ENCODE measurements around the gene ZDHHC24. TPM values are rescaled to one million over a fixed set of nuclear protein-coding genes. Genes with fewer than 3 reads are reported as not detected.

Gene ZDHHC24
- total RNA-seq, 1 donor from 2014 or later, result 5.2 TPM

DNA sequence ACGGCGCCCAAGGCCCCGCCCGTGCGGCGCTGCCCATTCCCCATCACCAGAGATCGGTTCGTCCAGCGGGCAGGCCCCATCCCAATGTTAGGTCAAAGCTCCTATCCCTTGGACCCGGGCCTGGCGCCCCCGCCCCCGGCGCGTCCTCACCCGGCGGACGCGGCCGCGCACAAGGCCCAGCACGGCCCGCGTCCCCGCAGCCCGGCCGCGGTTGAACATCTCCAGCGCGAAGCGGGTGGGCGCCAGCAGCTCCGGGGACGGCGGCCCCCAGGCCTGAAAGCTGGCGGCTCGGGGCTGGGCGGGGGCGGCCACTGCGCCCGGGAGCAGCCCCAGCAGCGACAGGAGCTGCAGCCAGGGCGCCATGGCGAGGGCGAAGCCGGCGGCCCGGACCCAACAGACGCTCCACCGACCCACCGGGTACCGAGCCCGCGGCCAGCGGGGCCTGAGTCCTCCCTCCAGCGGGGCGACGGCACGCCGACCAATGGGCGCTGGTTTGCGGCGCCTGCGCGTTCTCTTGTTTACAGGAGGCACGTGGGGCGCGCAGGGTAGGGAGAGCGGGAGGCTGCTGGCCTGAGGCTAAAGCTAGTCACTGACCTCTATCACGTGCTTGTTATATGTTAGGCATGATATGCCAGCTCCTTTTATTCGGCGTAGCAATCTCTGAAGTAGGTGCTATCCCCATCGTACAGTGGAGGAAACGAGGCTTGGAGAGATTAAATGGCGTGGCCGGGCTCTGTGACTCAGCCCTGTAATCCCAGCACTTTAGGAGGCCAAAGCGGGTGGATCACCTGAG lies 22.5 kb upstream of the ZDHHC24 start, which contains the start of gene CTSF:
Gene CTSF, minus strand, starts transcription at position 483 of the 793 bp plus-strand sequence. Its CDS starts 120 bp downstream, at position 363.
- TF ChIP-seq, protein P1, sequence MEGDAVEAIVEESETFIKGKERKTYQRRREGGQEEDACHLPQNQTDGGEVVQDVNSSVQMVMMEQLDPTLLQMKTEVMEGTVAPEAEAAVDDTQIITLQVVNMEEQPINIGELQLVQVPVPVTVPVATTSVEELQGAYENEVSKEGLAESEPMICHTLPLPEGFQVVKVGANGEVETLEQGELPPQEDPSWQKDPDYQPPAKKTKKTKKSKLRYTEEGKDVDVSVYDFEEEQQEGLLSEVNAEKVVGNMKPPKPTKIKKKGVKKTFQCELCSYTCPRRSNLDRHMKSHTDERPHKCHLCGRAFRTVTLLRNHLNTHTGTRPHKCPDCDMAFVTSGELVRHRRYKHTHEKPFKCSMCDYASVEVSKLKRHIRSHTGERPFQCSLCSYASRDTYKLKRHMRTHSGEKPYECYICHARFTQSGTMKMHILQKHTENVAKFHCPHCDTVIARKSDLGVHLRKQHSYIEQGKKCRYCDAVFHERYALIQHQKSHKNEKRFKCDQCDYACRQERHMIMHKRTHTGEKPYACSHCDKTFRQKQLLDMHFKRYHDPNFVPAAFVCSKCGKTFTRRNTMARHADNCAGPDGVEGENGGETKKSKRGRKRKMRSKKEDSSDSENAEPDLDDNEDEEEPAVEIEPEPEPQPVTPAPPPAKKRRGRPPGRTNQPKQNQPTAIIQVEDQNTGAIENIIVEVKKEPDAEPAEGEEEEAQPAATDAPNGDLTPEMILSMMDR (IDR thresholded peaks at IDR 0.05; ENCODE audit: borderline replicate concordance), result no peak
- Histone ChIP-seq H3K4me3 (peak within 1 kb of the TSS; percentile 82), H3K9me3 (replicated peaks) (no peaks in the 10 kb centered on the region), H3K27me3 (ENCODE audit: low read depth) (no peaks in the 10 kb centered on the region), H3K4me1 (peaks cover 17% of the 10 kb centered on the region), H3K27ac (replicated peaks) (peak within 1 kb of the TSS; percentile 64), H3K36me3 (peaks cover 3% of the 10 kb centered on the region)
- DNase-seq, result peak; percentile 89
- intact Hi-C loops (cut with micrococcal nuclease), result no loop called here

DNA sequence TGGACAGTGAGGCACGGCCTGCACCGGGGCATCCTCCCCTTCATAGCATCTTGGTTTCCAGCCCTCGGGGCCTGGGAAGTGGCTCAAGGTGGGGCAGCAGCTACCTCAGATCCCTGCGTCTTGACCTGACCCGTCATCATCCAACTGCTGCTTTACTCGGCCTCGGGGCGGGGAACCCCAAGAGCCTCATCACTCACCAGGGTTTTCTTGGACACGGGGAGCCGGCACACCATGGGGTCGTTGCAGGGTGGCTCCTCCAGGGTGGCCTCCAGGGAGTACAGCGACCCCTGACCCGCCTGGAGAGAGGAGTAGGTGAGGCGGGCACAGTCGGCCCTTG lies 21.9 kb upstream of the ZDHHC24 start:
- Histone ChIP-seq H3K4me1 (peaks cover 17% of the 10 kb centered on the region), H3K4me3 (peak overlapping the region; percentile 82), H3K36me3 (peaks cover 3% of the 10 kb centered on the region), H3K27ac (replicated peaks) (peak overlapping the region; percentile 64), H3K9me3 (replicated peaks) (no peaks in the 10 kb centered on the region), H3K27me3 (ENCODE audit: low read depth) (no peaks in the 10 kb centered on the region)
- DNase-seq, result no peak
- intact Hi-C loops (cut with micrococcal nuclease), result no loop called here
- TF ChIP-seq, protein P1 (IDR thresholded peaks at IDR 0.05; ENCODE audit: borderline replicate concordance), result no peak

DNA sequence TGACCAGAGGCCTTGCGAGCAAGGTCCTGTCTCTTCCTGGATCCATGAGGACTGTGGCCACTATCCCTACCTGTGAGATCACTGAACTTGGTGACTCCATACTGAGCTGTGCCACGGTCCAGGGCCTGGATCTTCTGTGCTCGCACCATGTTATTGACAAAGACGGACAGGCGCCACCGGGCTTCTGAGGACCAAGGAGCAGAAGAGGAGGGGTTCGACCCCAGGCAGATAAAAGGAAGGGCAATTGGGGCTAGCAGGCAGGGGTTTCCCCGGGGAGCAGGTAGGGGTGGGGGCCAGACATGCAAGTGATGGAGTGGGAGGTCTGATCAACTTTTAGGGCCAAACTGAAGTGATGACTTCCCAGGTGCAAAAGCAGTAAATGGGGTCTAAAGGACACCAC lies 20.4 kb upstream of the ZDHHC24 start:
- Histone ChIP-seq H3K27ac (replicated peaks) (no peak overlapping the region), H3K4me3 (no peak overlapping the region), H3K36me3 (peaks cover 3% of the 10 kb centered on the region), H3K4me1 (peaks cover 17% of the 10 kb centered on the region), H3K27me3 (ENCODE audit: low read depth) (no peaks in the 10 kb centered on the region), H3K9me3 (replicated peaks) (no peaks in the 10 kb centered on the region)
- DNase-seq, result no peak
- TF ChIP-seq, protein P1 (IDR thresholded peaks at IDR 0.05; ENCODE audit: borderline replicate concordance), result no peak
- intact Hi-C loops (cut with micrococcal nuclease), result no loop called here

DNA sequence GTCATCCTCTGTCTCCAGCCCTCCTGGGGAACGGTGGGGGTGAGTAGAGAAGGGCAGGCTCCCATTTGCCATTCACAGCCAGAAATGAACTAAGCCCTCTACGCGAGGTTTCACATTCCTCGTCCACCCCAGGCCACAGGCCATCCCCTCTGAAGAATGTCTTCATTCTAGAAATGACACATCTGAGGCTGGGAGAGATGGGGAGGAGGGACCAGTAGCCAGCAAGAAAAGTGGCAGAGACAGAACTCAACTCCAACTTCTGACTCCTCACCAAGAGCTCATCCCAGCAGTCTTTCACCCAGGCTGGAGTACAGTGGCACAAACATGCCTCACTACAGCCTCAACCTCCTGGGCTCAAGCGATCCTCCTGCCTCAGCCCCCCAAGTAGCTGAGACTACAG lies 19.1 kb upstream of the ZDHHC24 start:
- Histone ChIP-seq H3K4me1 (peaks cover 17% of the 10 kb centered on the region), H3K4me3 (no peak overlapping the region), H3K36me3 (peaks cover 3% of the 10 kb centered on the region), H3K27me3 (ENCODE audit: low read depth) (no peaks in the 10 kb centered on the region), H3K27ac (replicated peaks) (no peak overlapping the region), H3K9me3 (replicated peaks) (no peaks in the 10 kb centered on the region)
- DNase-seq, result no peak
- intact Hi-C loops (cut with micrococcal nuclease), result no loop called here
- TF ChIP-seq, protein P1 (IDR thresholded peaks at IDR 0.05; ENCODE audit: borderline replicate concordance), result no peak

DNA sequence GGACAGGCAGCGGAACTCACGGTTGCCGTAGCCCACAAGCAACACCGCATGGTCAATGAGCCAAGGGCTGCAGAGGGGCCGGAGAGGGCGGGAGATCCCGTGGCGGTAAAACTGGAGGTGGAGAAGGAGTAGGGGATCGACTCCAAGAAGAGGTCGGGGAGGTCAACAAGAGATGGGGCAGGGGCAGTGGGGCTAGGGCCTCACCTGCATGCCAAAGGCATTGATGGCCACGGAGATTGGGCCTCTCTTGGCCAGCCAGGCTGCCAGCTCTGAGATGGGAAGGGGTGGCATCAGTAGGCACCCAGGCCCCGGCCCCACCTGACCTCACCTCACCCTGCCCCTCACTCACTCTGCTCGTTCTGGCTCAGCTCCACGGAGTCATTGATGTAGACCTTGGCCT lies 18.7 kb upstream of the ZDHHC24 start:
- intact Hi-C loops (cut with micrococcal nuclease), result no loop called here

More for the DNA sequence above, 18.7 kb upstream of the ZDHHC24 start:
- Histone ChIP-seq H3K4me3 (no peak overlapping the region), H3K4me1 (peaks cover 17% of the 10 kb centered on the region), H3K9me3 (replicated peaks) (no peaks in the 10 kb centered on the region), H3K27ac (replicated peaks) (no peak overlapping the region), H3K36me3 (peaks cover 3% of the 10 kb centered on the region), H3K27me3 (ENCODE audit: low read depth) (no peaks in the 10 kb centered on the region)
- TF ChIP-seq, protein P1 (IDR thresholded peaks at IDR 0.05; ENCODE audit: borderline replicate concordance), result no peak
- DNase-seq, result no peak

Data from left ventricle myocardium inferior (tissue), 1 donor.